GM18951 (cell line): ENCODE measurements around the gene HACD2.

Experiments
- POLR2A ChIP-seq: IDR thresholded peaks from 4 replicates; pipeline ENCODE4 v1.6.1; 2011; ENCODE audit warnings: mild to moderate bottlenecking; ENCODE audit not compliant: insufficient read length, insufficient read depth; ENCODE audit errors: extremely low read depth
- in situ Hi-C: fragments of 300-500 bp; cut with MboI; formaldehyde crosslinking; loops from one replicate; pipeline ENCODE4 v1.12.0; 2022; ENCODE audit warnings: low sequenced_read_pairs, mixed read lengths, inconsistent platforms; ENCODE audit not compliant: unreplicated experiment

Gene HACD2

GRCh38 chr3:123485551-123485950 is 99.3 kb downstream of the HACD2 start:
- TF ChIP-seq POLR2A = no peak
- in situ Hi-C loops = no loop called here

- in situ Hi-C loops = no loop called here
Measured at GRCh38 chr3:123483146-123483545, 101.7 kb downstream of the HACD2 start.

GRCh38 chr3:123481722-123482457 is 103.0 kb downstream of the HACD2 start:
- no peak for TF ChIP-seq POLR2A
- in situ Hi-C loops = no loop called here

More at GRCh38 chr3:123483146-123483545, 101.7 kb downstream of the HACD2 start:
- TF ChIP-seq POLR2A = no peak

GRCh38 chr3:123481071-123481470 is 103.8 kb downstream of the HACD2 start:
- in situ Hi-C loops = no loop called here

GRCh38 chr3:123480428-123480827 is 104.4 kb downstream of the HACD2 start:
- TF ChIP-seq POLR2A = no peak
- in situ Hi-C loops = no loop called here

More at GRCh38 chr3:123481071-123481470, 103.8 kb downstream of the HACD2 start:
- TF ChIP-seq POLR2A = no peak

- in situ Hi-C loops = no loop called here
- no peak for TF ChIP-seq POLR2A
Measured at GRCh38 chr3:123479891-123480290, 105.0 kb downstream of the HACD2 start.

GRCh38 chr3:123478314-123478713 is 106.5 kb downstream of the HACD2 start:
- in situ Hi-C loops = no loop called here
- no peak for TF ChIP-seq POLR2A

GRCh38 chr3:123476967-123477750 is 107.7 kb downstream of the HACD2 start:
- in situ Hi-C loops = no loop called here

GRCh38 chr3:123475786-123476185 is 109.1 kb downstream of the HACD2 start:
- no peak for TF ChIP-seq POLR2A
- in situ Hi-C loops = no loop called here

More at GRCh38 chr3:123476967-123477750, 107.7 kb downstream of the HACD2 start:
- no peak for TF ChIP-seq POLR2A

GRCh38 chr3:123471106-123471505 is 113.7 kb downstream of the HACD2 start:
- TF ChIP-seq POLR2A = no peak
- in situ Hi-C loops = no loop called here

GRCh38 chr3:123469323-123469995 is 115.4 kb downstream of the HACD2 start:
- TF ChIP-seq POLR2A = no peak
- in situ Hi-C loops = no loop called here

GRCh38 chr3:123467046-123467445 is 117.8 kb downstream of the HACD2 start:
- TF ChIP-seq POLR2A = no peak
- in situ Hi-C loops = no loop called here

GRCh38 chr3:123464211-123464610 is 120.6 kb downstream of the HACD2 start:
- TF ChIP-seq POLR2A = no peak
- in situ Hi-C loops = no loop called here
